H1 (cell line): ENCODE results near the gene TFDP3. TPM values are rescaled to one million over a fixed set of nuclear protein-coding genes. Genes with fewer than 3 reads are reported as not detected.

Experiments used
- CTCF ChIA-PET: fragments of 300-600 bp; sonication (Branson Sonifier 250); formaldehyde crosslinking; loops from one replicate; lab custom pipeline; 2021; ENCODE audit not compliant: partially characterized antibody; lab: Charles Lee
- POLR2A ChIA-PET: fragments of 300-600 bp; sonication (Branson Sonifier 250); formaldehyde crosslinking; loops from one replicate; lab custom pipeline; 2021; ENCODE audit warnings: inconsistent platforms; ENCODE audit not compliant: partially characterized antibody; lab: Charles Lee
- DNase-seq, 2 experiments: peaks; one replicate each; pipeline versions ENCODE4 v3.0.0 to v3.0.0-alpha.2; 2010 to 2022; ENCODE audit warnings: low spot score in 2 of 2, low read depth in 1 of 2, mixed read lengths in 1 of 2
- FAIRE-seq: peaks from 2 replicates; lab custom pipeline; 2011; peaks lifted over from hg19 to GRCh38; lab: Jason Lieb, UNC
- H2AFZ ChIP-seq: 2 replicates; pipeline ENCODE4 v1.8.1; 2012; ENCODE audit warnings: low read length, inconsistent platforms
- H2AK5ac ChIP-seq: 2 replicates; pipeline ENCODE4 v1.6.1; 2013; ENCODE audit warnings: low read depth, low read length
- H2BK120ac ChIP-seq: replicated peaks from 2 replicates; pipeline ENCODE3; 2013; ENCODE audit warnings: low read depth, low read length, inconsistent platforms
- H2BK12ac ChIP-seq: 2 replicates; pipeline ENCODE4 v1.6.1; 2013; ENCODE audit warnings: low read depth, low read length
- H2BK15ac ChIP-seq: 2 replicates; pipeline ENCODE4 v1.6.1; 2013; ENCODE audit warnings: low read length
- H2BK20ac ChIP-seq: 2 replicates; pipeline ENCODE4 v1.6.1; 2013; ENCODE audit warnings: low read length
- H2BK5ac ChIP-seq: 2 replicates; pipeline ENCODE4 v1.6.1; 2013; ENCODE audit warnings: low read depth, low read length
- H3K14ac ChIP-seq: 2 replicates; pipeline ENCODE4 v1.6.1; 2013; ENCODE audit warnings: inconsistent platforms; ENCODE audit not compliant: insufficient read length
- H3K18ac ChIP-seq: 2 replicates; pipeline ENCODE4 v1.6.1; 2013; ENCODE audit warnings: low read length; ENCODE audit errors: extremely low read depth
- H3K23ac ChIP-seq: 2 replicates; pipeline ENCODE4 v1.6.1; 2013; ENCODE audit warnings: inconsistent platforms; ENCODE audit not compliant: insufficient read length
- H3K23me2 ChIP-seq: 2 replicates; pipeline ENCODE4 v1.6.1; 2013; ENCODE audit warnings: low read depth, low read length
- H3K27ac ChIP-seq: 2 replicates; pipeline ENCODE4 v1.6.1; 2011; ENCODE audit warnings: low read depth, low read length, inconsistent platforms
- H3K27me3 ChIP-seq, 4 experiments: replicated peaks in 1 of 4; 1 replicate in 1 of 4; 2 replicates in 3 of 4; pipeline versions ENCODE4 v1.6.1 to v1.8.1; 2011 to 2013; ENCODE audit warnings: low read length in 3 of 4, mild to moderate bottlenecking in 3 of 4, inconsistent platforms in 2 of 4, mixed read lengths in 2 of 4, moderate library complexity in 1 of 4; ENCODE audit not compliant: control insufficient read depth in 3 of 4, insufficient read depth in 3 of 4; ENCODE audit errors: extremely low read depth in 1 of 4
- H3K36me3 ChIP-seq, 4 experiments: 2 replicates each; pipeline versions ENCODE4 v1.6.1 to v1.8.1; 2011 to 2013; ENCODE audit warnings: mild to moderate bottlenecking in 4 of 4, low read length in 3 of 4, moderate library complexity in 2 of 4, control low read depth in 1 of 4, inconsistent platforms in 1 of 4; ENCODE audit not compliant: insufficient read depth in 4 of 4, control insufficient read depth in 2 of 4
- H3K4ac ChIP-seq: replicated peaks from 2 replicates; pipeline ENCODE3; 2013; ENCODE audit warnings: low read length, low read depth, mixed read lengths, inconsistent platforms; ENCODE audit not compliant: insufficient read length
- H3K4me1 ChIP-seq, 4 experiments: replicated peaks in 1 of 4; 1 replicate in 1 of 4; 2 replicates in 3 of 4; pipeline versions ENCODE4 v1.6.1 to v1.8.1; 2011 to 2013; ENCODE audit warnings: low read length in 3 of 4, inconsistent platforms in 2 of 4, mixed read lengths in 1 of 4; ENCODE audit not compliant: insufficient read depth in 4 of 4, control insufficient read depth in 3 of 4
- H3K4me2 ChIP-seq, 2 experiments: 2 replicates each; pipeline versions ENCODE4 v1.6.1 to v1.8.1; 2011 to 2013; ENCODE audit warnings: low read depth in 2 of 2, low read length in 2 of 2, control low read depth in 1 of 2, inconsistent platforms in 1 of 2, mild to moderate bottlenecking in 1 of 2; ENCODE audit not compliant: insufficient read depth in 1 of 2
- H3K4me3 ChIP-seq, 4 experiments: fragments of 200-600, 300-600 bp in 1 of 4; sonication (generic), shearing (Covaris generic), sonication (Bioruptor Twin) in 1 of 4; 2 replicates each; pipeline versions ENCODE4 v1.5.1 to v1.8.1; 2011 to 2016; ENCODE audit warnings: low read length in 4 of 4, low read depth in 3 of 4, control low read depth in 2 of 4, inconsistent platforms in 2 of 4, mild to moderate bottlenecking in 2 of 4, mixed read lengths in 1 of 4, moderate library complexity in 1 of 4; ENCODE audit not compliant: insufficient read depth in 2 of 4; ENCODE audit errors: extremely low read depth in 1 of 4
- H3K56ac ChIP-seq: replicated peaks from 2 replicates; pipeline ENCODE3; 2013; ENCODE audit warnings: low read depth, mild to moderate bottlenecking, mixed read lengths, low read length, inconsistent platforms; ENCODE audit not compliant: insufficient read length
- H3K79me1 ChIP-seq: 2 replicates; pipeline ENCODE4 v1.6.1; 2013; ENCODE audit warnings: low read depth, low read length, control low read depth
- H3K79me2 ChIP-seq, 2 experiments: 2 replicates each; pipeline versions ENCODE4 v1.6.1 to v1.8.1; 2012 to 2013; ENCODE audit warnings: low read length in 2 of 2, mild to moderate bottlenecking in 2 of 2, inconsistent platforms in 1 of 2; ENCODE audit not compliant: insufficient read depth in 2 of 2, control insufficient read depth in 1 of 2
- H3K9ac ChIP-seq, 4 experiments: replicated peaks in 1 of 4; 1 replicate in 1 of 4; 2 replicates in 3 of 4; pipeline versions ENCODE4 v1.6.1 to v1.8.1; 2011 to 2013; ENCODE audit warnings: low read depth in 3 of 4, low read length in 3 of 4, control low read depth in 2 of 4, mild to moderate bottlenecking in 2 of 4, moderate library complexity in 2 of 4, inconsistent platforms in 1 of 4; ENCODE audit errors: extremely low read depth in 1 of 4
- H3K9me3 ChIP-seq, 2 experiments: 2 replicates each; pipeline versions ENCODE4 v1.6.1 to v1.8.1; 2012 to 2013; ENCODE audit warnings: mild to moderate bottlenecking in 2 of 2, moderate library complexity in 2 of 2, control low read depth in 1 of 2, inconsistent platforms in 1 of 2, low read depth in 1 of 2, low read length in 1 of 2, mixed read lengths in 1 of 2; ENCODE audit not compliant: insufficient read depth in 2 of 2
- H4K20me1 ChIP-seq, 2 experiments: replicated peaks in 1 of 2; 2 replicates each; pipeline versions ENCODE3 to v1.8.1; 2011 to 2013; ENCODE audit warnings: inconsistent platforms in 2 of 2, low read length in 2 of 2, mild to moderate bottlenecking in 1 of 2; ENCODE audit not compliant: insufficient read depth in 2 of 2, control insufficient read depth in 1 of 2
- H4K5ac ChIP-seq: 2 replicates; pipeline ENCODE4 v1.6.1; 2013; ENCODE audit warnings: low read length, low read depth, mixed read lengths, inconsistent platforms; ENCODE audit not compliant: insufficient read length
- H4K8ac ChIP-seq: 2 replicates; pipeline ENCODE4 v1.8.0; 2013; ENCODE audit warnings: mild to moderate bottlenecking, moderate library complexity, low read length, inconsistent platforms; ENCODE audit not compliant: insufficient read depth; ENCODE audit errors: extremely low read depth
- H4K91ac ChIP-seq: replicated peaks from 2 replicates; pipeline ENCODE3; 2013; ENCODE audit warnings: low read length, mixed read lengths, inconsistent platforms; ENCODE audit not compliant: insufficient read length
- EGR1 ChIP-seq: IDR thresholded peaks from 2 replicates; pipeline ENCODE4 v1.6.1; 2011; ENCODE audit warnings: low read depth, low read length, borderline replicate concordance
- GABPA ChIP-seq: IDR thresholded peaks from 2 replicates; pipeline ENCODE4 v1.6.1; 2011; ENCODE audit warnings: mild to moderate bottlenecking, low read length, moderate library complexity, borderline replicate concordance; ENCODE audit not compliant: insufficient read depth
- PHF8 ChIP-seq: fragments of 200-600 bp; sonication (generic); conservative IDR thresholded peaks from 2 replicates; pipeline ENCODE4 v1.7.1; 2012; ENCODE audit warnings: low read depth, mild to moderate bottlenecking, inconsistent platforms, low read length, moderate library complexity
- POLR2A ChIP-seq, 2 experiments: IDR thresholded peaks; 1 replicate in 1 of 2; 2 replicates in 1 of 2; pipeline ENCODE4 v1.6.1; 2011; ENCODE audit warnings: low read depth in 2 of 2, low read length in 2 of 2, mild to moderate bottlenecking in 2 of 2; ENCODE audit errors: control extremely low read depth in 1 of 2
- SAP30 ChIP-seq: fragments of 300-600 bp; sonication (generic); IDR thresholded peaks from 2 replicates; pipeline ENCODE4 v1.7.1; 2012; ENCODE audit warnings: low read length, moderate library complexity, mild to moderate bottlenecking, inconsistent platforms; ENCODE audit not compliant: insufficient read depth, insufficient replicate concordance
- SIN3A ChIP-seq, 2 experiments: IDR thresholded peaks in 1 of 2; conservative IDR thresholded peaks in 1 of 2; 2 replicates each; pipeline ENCODE4 v1.6.1; 2011 to 2012; ENCODE audit warnings: low read length in 2 of 2, improper control_type of control experiment in 1 of 2, low read depth in 1 of 2, mild to moderate bottlenecking in 1 of 2
- SP4 ChIP-seq: IDR thresholded peaks from 2 replicates; pipeline ENCODE4 v1.6.1; 2012; ENCODE audit warnings: low read length, inconsistent platforms
- TAF7 ChIP-seq: optimal IDR thresholded peaks from 2 replicates; pipeline ENCODE3; 2011; ENCODE audit warnings: low read depth, mild to moderate bottlenecking, inconsistent platforms, low read length, moderate library complexity, borderline replicate concordance
- WGBS, 2 experiments: shearing (Covaris generic) in 1 of 2; methylation state at CpG; one replicate each; pipeline versions ENCODE4 v1.1.6 to v1.1.7; 2013 to 2015; ENCODE audit warnings: low lambda C conversion rate in 2 of 2, mixed read lengths in 2 of 2, inconsistent platforms in 1 of 2, low coverage in 1 of 2, missing lambda C conversion rate in 1 of 2; ENCODE audit not compliant: insufficient replicate concordance in 2 of 2, insufficient coverage in 1 of 2, insufficient read length in 1 of 2; ENCODE audit errors: extremely low coverage in 1 of 2, missing lambda C conversion rate in 1 of 2; 5-methylcytosine and 5-hydroxymethylcytosine counted together
- polyA plus RNA-seq, 7 experiments: library from polyadenylated mRNA; depleted of rRNA in 3 of 7; stranded (reverse) in 5 of 7; unstranded in 2 of 7; fragments of >200 nt in 5 of 7; fragments of 200-250 nt in 2 of 7; gene quantifications; 1 replicate in 5 of 7; 2 replicates in 1 of 7; 4 replicates in 1 of 7; pipeline versions ENCODE4 v1.2.1 to v1.2.3, GENCODE V29; 2011 to 2013; ENCODE audit warnings: missing spikeins in 2 of 7, mixed read lengths in 2 of 7
- total RNA-seq: library from RNA; stranded (reverse); fragmentation: NEBNext Ultra II Directional; extraction: Animal tissue kit (Norgen Biotek cat#: 25700); gene quantifications from 2 replicates; pipeline ENCODE4 v1.2.1, GENCODE V29; 2021

Gene TFDP3
- total and polyA plus RNA-seq, 2 of the 8 experiments (the other 6 are each of a cell fraction or from before 2014, with no cell fraction given), result not detected

DNA sequence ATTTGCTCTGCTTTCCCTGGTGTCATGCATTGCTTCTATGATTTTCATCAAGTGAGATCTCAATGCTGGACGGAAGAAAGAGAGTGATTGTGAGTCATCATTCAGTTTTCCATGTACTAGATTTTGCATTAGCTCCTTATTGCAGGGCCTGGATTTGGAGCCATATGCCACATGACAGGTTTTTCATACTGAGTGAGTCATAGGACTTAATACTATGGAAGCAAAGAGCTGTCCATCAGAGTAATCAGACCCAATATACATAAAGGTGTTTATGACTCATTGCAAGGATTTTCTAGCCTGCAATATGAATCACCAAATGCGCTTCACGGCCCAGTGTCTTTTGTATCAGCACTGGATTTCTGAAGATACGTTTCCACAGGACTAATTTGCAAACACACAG, 11.2 kb upstream of the TFDP3 start:
- Histone ChIP-seq H3K27ac (no peak overlapping the region), H2BK12ac (no peak overlapping the region), H3K56ac (no peak overlapping the region), H3K79me2 (no peaks in the 10 kb centered on the region), H3K14ac (no peak overlapping the region), H2BK15ac (no peak overlapping the region), H3K9me3 (no peaks in the 10 kb centered on the region), H3K4me3 (no peak overlapping the region), H3K27me3 (no peaks in the 10 kb centered on the region; a peak in 1 of 7 replicates), H4K8ac (no peak overlapping the region), H3K23ac (no peak overlapping the region), H3K18ac (no peak overlapping the region), H2BK20ac (no peak overlapping the region), H4K5ac (no peak overlapping the region), H3K9ac (no peak overlapping the region), H3K4me1 (no peaks in the 10 kb centered on the region), H3K79me1 (no peaks in the 10 kb centered on the region), H3K4me2 (no peak overlapping the region), H3K36me3 (no peaks in the 10 kb centered on the region), H3K4ac (no peak overlapping the region), H4K20me1 (no peaks in the 10 kb centered on the region), H3K23me2 (no peaks in the 10 kb centered on the region), H4K91ac (no peak overlapping the region), H2BK120ac (no peak overlapping the region), H2AK5ac (no peak overlapping the region), H2BK5ac (no peak overlapping the region), H2AFZ (no peak overlapping the region)
- FAIRE-seq (no peak), DNase-seq (no peak)
- no peak for TF ChIP-seq SP4
- TF ChIP-seq EGR1, result no peak
- no peak for TF ChIP-seq GABPA
- TF ChIP-seq PHF8, result no peak
- TF ChIP-seq SIN3A (conservative IDR thresholded peaks at IDR 0.05 in 1 of 2, IDR thresholded peaks at IDR 0.05 in 1 of 2; ENCODE audit: low read depth in 1 of 2, low read length in 2 of 2), result no peak
- TF ChIP-seq TAF7, result no peak
- no peak for TF ChIP-seq SAP30
- TF ChIP-seq POLR2A (IDR thresholded peaks at IDR 0.05; ENCODE audit: control extremely low read depth in 1 of 2, low read depth in 2 of 2, low read length in 2 of 2), result no peak
- WGBS, 2 experiments, result 86% methylated on average over 4 of the region's 4 CpGs; no CpG with 5 or more reads in 1 of the 2 experiments
- ChIA-PET POLR2A (no interaction called here), CTCF (interaction anchor here (0.5 to 1.1 kb wide), 2 partner anchors 22 to 205 kb away, joined by 4 read pairs; no protein-coding TSS in a partner anchor)
